ENCODE measurements around the gene STAM2.

GRCh38 chr2:152071092-152071491, 104.5 kb downstream of the STAM2 start:
- TF ChIP-seq POLR2A (IDR thresholded peaks at IDR 0.05) (no peak), CTCF (IDR thresholded peaks at IDR 0.05) (no peak)

Data from adrenal gland (tissue), 5 donors.